ENCODE measurements around the gene KLF6.

Gene KLF6

GRCh38 chr10:3789621-3790020 is 4.6 kb upstream of the KLF6 start:
- TF ChIP-seq, protein P1, sequence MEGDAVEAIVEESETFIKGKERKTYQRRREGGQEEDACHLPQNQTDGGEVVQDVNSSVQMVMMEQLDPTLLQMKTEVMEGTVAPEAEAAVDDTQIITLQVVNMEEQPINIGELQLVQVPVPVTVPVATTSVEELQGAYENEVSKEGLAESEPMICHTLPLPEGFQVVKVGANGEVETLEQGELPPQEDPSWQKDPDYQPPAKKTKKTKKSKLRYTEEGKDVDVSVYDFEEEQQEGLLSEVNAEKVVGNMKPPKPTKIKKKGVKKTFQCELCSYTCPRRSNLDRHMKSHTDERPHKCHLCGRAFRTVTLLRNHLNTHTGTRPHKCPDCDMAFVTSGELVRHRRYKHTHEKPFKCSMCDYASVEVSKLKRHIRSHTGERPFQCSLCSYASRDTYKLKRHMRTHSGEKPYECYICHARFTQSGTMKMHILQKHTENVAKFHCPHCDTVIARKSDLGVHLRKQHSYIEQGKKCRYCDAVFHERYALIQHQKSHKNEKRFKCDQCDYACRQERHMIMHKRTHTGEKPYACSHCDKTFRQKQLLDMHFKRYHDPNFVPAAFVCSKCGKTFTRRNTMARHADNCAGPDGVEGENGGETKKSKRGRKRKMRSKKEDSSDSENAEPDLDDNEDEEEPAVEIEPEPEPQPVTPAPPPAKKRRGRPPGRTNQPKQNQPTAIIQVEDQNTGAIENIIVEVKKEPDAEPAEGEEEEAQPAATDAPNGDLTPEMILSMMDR (conservative IDR thresholded peaks at IDR 0.05; ENCODE audit: low read depth, low read length): no peak
- no peak for DNase-seq (ENCODE audit: low read depth)
- no peak overlapping the region for H3K4me3 ChIP-seq (ENCODE audit: low read depth, low read length)

GRCh38 chr10:3787816-3788215 is 2.8 kb upstream of the KLF6 start:
- H3K4me3 ChIP-seq (ENCODE audit: low read depth, low read length): no peak overlapping the region
- no peak for DNase-seq (ENCODE audit: low read depth)
- TF ChIP-seq, protein P1 (conservative IDR thresholded peaks at IDR 0.05; ENCODE audit: low read depth, low read length): no peak

DNA sequence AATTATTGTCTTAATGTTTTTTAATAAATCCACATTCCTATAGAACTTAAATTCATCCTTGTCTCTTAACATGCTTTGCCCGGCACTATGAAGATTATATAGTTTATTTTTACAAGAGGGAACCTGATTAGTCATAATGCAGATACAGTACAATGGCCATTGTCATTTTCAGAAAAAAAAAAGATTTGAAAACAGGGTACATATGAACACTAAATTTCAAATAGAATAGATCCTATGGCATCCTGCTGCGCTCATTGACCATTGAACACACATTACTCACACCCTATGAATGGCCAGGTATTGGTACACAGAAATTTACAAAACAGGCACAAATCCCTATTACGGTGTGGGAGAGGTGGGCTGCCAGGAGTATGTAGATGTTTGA is 2.0 kb upstream of the KLF6 start:
- TF ChIP-seq, protein P1 (conservative IDR thresholded peaks at IDR 0.05; ENCODE audit: low read depth, low read length): no peak
- no peak for DNase-seq (ENCODE audit: low read depth)
- H3K4me3 ChIP-seq (ENCODE audit: low read depth, low read length): no peak overlapping the region

- H3K4me3 ChIP-seq (ENCODE audit: low read depth, low read length): peak overlapping the region; percentile 70
- DNase-seq (ENCODE audit: low read depth): peak; percentile 76
- TF ChIP-seq, protein P1 (conservative IDR thresholded peaks at IDR 0.05; ENCODE audit: low read depth, low read length): no peak
These were observed 1.4 kb upstream of the KLF6 start for GRCh38 chr10:3786295-3787015.

DNA sequence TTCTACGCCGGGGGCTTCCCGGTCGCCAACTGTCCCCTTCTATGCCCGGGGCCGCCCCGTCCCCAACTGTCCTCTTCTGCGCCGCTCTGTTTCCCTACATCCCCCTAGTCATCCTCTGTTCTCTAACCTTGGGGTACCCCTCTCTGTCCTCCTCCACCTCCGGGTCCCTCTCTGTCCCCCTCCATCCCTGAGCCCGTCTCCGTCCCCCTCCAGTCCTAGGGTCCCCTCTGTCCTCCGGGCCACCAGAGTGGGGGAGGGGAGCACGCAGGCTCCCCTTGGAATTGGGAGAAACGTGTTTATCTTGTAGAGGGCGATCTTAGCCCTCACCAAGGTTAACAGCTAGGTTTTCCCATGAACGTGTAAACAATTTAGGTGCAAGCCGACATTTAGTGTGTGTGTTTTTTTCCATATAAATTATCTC is 852 bp upstream of the KLF6 start:
- TF ChIP-seq, protein P1 (conservative IDR thresholded peaks at IDR 0.05; ENCODE audit: low read depth, low read length): no peak
- DNase-seq (ENCODE audit: low read depth): peak; percentile 69
- H3K4me3 ChIP-seq (ENCODE audit: low read depth, low read length): peak overlapping the region; percentile 70

DNA sequence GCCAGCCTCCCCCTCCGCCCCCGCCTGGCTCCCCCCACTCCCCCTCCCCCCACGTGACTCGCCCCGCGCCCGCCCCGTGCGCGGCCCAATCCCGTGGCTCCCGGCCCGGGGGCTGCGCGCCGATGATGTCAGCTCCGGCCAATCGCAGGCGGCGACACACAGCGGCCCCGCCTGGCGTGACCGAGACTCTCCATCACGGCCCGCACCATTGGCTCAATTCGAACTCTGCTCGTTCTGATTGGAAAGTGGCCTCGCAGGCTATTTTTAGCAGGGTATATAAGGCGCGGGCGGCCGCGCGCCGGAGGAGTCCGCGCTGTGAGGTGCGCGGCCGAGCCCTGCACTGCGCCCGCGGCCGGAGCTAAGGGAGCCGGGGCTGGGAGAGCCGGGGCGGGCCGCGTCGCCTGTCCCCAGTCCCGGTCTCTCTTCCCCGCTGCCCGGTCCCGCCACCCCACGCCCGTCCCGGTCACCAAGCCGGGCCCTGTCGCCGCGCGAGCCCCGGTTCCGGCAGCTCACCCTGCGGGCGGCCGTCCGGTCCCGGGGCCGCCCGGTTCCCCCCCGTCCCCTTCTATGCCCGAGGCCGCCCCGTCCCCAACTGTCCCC is 342 bp upstream of the KLF6 start:
- H3K4me3 ChIP-seq (ENCODE audit: low read depth, low read length): peak overlapping the region; percentile 99
- TF ChIP-seq, protein P1 (conservative IDR thresholded peaks at IDR 0.05; ENCODE audit: low read depth, low read length): no peak
- peak; percentile 99 for DNase-seq (ENCODE audit: low read depth)

Data from choroid plexus epithelial cell (primary cell).